BE2C (cell line): ENCODE data around the gene TRIM65.
A peak's percentile ranks its signal among the peaks of the same experiment; 100 is the strongest.

Experiments
- DNase-seq: peaks from one replicate; pipeline ENCODE4 v3.0.0-alpha.2; 2020
- H3K27me3 ChIP-seq: fragments of 250-450 bp; sonication (Bioruptor Pico); 2 replicates; pipeline ENCODE4 v1.5.1; 2020; ENCODE audit warnings: mild to moderate bottlenecking
- H3K36me3 ChIP-seq: fragments of 250-450 bp; sonication (Bioruptor Pico); 2 replicates; pipeline ENCODE4 v1.5.1; 2020; ENCODE audit warnings: mild to moderate bottlenecking
- H3K4me1 ChIP-seq: fragments of 250-450 bp; sonication (Bioruptor Pico); 2 replicates; pipeline ENCODE4 v1.5.1; 2020
- H3K4me3 ChIP-seq: 2 replicates; pipeline ENCODE4 v1.5.1; 2011; ENCODE audit warnings: low read depth, low read length
- H3K9me3 ChIP-seq: fragments of 250-450 bp; sonication (Bioruptor Pico); 2 replicates; pipeline ENCODE4 v1.5.1; 2020
- TF ChIP-seq, protein P1 (sequence below): IDR thresholded peaks from 2 replicates; pipeline ENCODE4 v1.5.1; 2012; ENCODE audit warnings: mild to moderate bottlenecking, low read depth, low read length

TRIM65 gene

GRCh38 chr17:75842963-75843576, 53.7 kb downstream of the TRIM65 start:
- no peaks in the 10 kb centered on the region for H3K9me3 ChIP-seq
- TF ChIP-seq, protein P1, sequence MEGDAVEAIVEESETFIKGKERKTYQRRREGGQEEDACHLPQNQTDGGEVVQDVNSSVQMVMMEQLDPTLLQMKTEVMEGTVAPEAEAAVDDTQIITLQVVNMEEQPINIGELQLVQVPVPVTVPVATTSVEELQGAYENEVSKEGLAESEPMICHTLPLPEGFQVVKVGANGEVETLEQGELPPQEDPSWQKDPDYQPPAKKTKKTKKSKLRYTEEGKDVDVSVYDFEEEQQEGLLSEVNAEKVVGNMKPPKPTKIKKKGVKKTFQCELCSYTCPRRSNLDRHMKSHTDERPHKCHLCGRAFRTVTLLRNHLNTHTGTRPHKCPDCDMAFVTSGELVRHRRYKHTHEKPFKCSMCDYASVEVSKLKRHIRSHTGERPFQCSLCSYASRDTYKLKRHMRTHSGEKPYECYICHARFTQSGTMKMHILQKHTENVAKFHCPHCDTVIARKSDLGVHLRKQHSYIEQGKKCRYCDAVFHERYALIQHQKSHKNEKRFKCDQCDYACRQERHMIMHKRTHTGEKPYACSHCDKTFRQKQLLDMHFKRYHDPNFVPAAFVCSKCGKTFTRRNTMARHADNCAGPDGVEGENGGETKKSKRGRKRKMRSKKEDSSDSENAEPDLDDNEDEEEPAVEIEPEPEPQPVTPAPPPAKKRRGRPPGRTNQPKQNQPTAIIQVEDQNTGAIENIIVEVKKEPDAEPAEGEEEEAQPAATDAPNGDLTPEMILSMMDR: no peak
- H3K36me3 ChIP-seq: peaks cover 12% of the 10 kb centered on the region
- H3K27me3 ChIP-seq: no peaks in the 10 kb centered on the region
- no peak overlapping the region for H3K4me3 ChIP-seq
- DNase-seq: no peak
- peaks cover 15% of the 10 kb centered on the region for H3K4me1 ChIP-seq

DNA sequence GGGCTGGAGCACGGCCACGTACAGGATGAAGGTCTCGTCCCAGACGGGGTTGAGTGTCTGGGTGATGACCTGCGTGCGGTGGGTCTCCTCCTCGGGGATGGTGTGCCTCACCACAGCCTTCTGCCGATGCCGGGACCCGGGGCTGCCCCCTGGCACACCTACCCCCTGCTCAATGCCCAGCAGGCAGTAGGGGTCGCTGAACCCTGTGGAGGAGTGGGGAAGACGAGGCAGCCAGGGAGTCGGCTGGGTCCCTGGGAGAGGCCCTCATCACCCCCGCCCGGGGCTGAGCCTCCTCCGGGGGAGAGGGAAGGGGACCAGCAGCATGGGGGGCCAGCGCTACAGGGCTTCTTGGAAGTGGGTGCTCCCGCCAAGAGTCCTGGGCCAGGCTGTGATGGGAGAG, 54.3 kb downstream of the TRIM65 start:
- Histone ChIP-seq H3K9me3 (no peaks in the 10 kb centered on the region), H3K27me3 (no peaks in the 10 kb centered on the region), H3K36me3 (peaks cover 8% of the 10 kb centered on the region), H3K4me1 (peaks cover 15% of the 10 kb centered on the region), H3K4me3 (no peak overlapping the region)
- TF ChIP-seq, protein P1: no peak
- DNase-seq: peak; percentile 12

DNA sequence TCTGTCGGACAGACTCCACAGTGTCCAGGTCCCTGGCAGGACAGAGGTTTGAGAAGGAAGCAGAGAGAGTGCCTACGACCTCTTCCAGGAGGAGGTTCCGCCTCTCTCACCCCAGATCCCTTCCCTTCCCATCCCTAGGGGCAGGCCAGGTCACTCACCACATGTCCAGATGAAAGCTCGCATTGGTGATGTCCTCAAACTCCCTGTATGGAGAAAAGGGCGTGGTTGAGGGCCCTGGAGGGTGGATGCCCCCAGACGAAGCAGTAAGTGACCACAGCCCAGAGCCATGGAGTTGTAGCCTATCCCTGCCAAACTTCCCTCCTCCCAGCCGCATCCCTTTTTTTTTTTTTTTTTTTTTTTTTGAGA, 56.0 kb downstream of the TRIM65 start:
- no peak for DNase-seq

DNA sequence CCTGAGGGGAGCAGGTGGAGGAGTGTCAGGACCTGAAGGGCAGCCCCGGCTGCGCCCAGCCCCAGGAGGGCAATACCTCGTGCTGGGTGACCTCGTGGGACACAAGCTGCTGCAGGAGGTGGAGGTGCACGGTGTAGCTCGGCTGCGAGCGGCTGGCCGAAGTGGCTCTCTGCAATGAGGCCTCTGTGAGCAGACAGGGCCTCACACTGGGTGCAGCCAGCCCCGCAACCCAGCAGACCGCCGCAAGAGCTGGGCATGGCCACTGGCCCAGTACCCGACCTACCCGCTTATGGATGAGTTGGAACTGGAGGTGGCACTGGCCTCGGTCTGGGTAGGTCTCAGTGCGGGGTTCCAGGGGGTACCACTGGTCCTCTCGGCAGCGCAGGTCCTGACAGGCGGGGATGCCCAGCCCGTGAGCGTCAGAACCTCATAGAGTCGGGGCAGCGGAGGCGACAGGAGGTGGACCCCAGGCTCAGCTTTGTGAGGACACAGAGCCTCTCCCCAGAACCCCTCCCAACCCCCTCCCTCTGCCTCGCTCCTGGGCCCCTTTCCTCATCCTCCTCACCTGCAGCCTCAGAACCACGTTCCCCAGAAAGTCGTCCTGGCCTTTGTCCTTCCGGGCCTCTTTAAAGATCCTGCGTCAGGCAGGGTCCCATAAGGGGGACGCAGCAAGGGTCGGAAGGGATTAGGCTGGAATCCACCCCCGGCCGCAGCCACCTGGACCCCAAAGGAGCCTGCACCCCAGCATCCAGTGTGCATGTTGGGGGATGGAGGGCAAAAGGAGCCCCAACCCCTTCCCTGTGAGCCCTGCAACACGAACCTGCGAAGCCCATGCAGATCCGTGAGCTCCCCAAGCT, 56.6 kb downstream of the TRIM65 start:
- H3K27me3 ChIP-seq: no peaks in the 10 kb centered on the region
- no peaks in the 10 kb centered on the region for H3K9me3 ChIP-seq
- DNase-seq: peak; percentile 10
- peaks cover 13% of the 10 kb centered on the region for H3K4me1 ChIP-seq
- no peak overlapping the region for H3K4me3 ChIP-seq
- H3K36me3 ChIP-seq: no peaks in the 10 kb centered on the region
- TF ChIP-seq, protein P1: no peak

More for the DNA sequence above, 56.0 kb downstream of the TRIM65 start:
- Histone ChIP-seq H3K27me3 (no peaks in the 10 kb centered on the region), H3K9me3 (no peaks in the 10 kb centered on the region), H3K36me3 (no peaks in the 10 kb centered on the region), H3K4me1 (peaks cover 14% of the 10 kb centered on the region), H3K4me3 (no peak overlapping the region)
- TF ChIP-seq, protein P1: no peak
